Measurements from ENCODE around the gene ZSCAN2. TPM values are rescaled to one million over a fixed set of nuclear protein-coding genes. Genes with fewer than 3 reads are reported as not detected.

The ZSCAN2 gene
- total and polyA plus RNA-seq, 2 of the 8 experiments (the other 6 are each of a cell fraction or from before 2014, with no cell fraction given): 23.6 to 52.4 TPM

- TF ChIP-seq, protein P1, sequence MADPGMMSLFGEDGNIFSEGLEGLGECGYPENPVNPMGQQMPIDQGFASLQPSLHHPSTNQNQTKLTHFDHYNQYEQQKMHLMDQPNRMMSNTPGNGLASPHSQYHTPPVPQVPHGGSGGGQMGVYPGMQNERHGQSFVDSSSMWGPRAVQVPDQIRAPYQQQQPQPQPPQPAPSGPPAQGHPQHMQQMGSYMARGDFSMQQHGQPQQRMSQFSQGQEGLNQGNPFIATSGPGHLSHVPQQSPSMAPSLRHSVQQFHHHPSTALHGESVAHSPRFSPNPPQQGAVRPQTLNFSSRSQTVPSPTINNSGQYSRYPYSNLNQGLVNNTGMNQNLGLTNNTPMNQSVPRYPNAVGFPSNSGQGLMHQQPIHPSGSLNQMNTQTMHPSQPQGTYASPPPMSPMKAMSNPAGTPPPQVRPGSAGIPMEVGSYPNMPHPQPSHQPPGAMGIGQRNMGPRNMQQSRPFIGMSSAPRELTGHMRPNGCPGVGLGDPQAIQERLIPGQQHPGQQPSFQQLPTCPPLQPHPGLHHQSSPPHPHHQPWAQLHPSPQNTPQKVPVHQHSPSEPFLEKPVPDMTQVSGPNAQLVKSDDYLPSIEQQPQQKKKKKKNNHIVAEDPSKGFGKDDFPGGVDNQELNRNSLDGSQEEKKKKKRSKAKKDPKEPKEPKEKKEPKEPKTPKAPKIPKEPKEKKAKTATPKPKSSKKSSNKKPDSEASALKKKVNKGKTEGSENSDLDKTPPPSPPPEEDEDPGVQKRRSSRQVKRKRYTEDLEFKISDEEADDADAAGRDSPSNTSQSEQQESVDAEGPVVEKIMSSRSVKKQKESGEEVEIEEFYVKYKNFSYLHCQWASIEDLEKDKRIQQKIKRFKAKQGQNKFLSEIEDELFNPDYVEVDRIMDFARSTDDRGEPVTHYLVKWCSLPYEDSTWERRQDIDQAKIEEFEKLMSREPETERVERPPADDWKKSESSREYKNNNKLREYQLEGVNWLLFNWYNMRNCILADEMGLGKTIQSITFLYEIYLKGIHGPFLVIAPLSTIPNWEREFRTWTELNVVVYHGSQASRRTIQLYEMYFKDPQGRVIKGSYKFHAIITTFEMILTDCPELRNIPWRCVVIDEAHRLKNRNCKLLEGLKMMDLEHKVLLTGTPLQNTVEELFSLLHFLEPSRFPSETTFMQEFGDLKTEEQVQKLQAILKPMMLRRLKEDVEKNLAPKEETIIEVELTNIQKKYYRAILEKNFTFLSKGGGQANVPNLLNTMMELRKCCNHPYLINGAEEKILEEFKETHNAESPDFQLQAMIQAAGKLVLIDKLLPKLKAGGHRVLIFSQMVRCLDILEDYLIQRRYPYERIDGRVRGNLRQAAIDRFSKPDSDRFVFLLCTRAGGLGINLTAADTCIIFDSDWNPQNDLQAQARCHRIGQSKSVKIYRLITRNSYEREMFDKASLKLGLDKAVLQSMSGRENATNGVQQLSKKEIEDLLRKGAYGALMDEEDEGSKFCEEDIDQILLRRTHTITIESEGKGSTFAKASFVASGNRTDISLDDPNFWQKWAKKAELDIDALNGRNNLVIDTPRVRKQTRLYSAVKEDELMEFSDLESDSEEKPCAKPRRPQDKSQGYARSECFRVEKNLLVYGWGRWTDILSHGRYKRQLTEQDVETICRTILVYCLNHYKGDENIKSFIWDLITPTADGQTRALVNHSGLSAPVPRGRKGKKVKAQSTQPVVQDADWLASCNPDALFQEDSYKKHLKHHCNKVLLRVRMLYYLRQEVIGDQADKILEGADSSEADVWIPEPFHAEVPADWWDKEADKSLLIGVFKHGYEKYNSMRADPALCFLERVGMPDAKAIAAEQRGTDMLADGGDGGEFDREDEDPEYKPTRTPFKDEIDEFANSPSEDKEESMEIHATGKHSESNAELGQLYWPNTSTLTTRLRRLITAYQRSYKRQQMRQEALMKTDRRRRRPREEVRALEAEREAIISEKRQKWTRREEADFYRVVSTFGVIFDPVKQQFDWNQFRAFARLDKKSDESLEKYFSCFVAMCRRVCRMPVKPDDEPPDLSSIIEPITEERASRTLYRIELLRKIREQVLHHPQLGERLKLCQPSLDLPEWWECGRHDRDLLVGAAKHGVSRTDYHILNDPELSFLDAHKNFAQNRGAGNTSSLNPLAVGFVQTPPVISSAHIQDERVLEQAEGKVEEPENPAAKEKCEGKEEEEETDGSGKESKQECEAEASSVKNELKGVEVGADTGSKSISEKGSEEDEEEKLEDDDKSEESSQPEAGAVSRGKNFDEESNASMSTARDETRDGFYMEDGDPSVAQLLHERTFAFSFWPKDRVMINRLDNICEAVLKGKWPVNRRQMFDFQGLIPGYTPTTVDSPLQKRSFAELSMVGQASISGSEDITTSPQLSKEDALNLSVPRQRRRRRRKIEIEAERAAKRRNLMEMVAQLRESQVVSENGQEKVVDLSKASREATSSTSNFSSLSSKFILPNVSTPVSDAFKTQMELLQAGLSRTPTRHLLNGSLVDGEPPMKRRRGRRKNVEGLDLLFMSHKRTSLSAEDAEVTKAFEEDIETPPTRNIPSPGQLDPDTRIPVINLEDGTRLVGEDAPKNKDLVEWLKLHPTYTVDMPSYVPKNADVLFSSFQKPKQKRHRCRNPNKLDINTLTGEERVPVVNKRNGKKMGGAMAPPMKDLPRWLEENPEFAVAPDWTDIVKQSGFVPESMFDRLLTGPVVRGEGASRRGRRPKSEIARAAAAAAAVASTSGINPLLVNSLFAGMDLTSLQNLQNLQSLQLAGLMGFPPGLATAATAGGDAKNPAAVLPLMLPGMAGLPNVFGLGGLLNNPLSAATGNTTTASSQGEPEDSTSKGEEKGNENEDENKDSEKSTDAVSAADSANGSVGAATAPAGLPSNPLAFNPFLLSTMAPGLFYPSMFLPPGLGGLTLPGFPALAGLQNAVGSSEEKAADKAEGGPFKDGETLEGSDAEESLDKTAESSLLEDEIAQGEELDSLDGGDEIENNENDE (IDR thresholded peaks at IDR 0.05; ENCODE audit: insufficient replicate concordance, low read length): no peak
- no peak for TF ChIP-seq BCL11A (IDR thresholded peaks at IDR 0.05; ENCODE audit: low read depth in 2 of 2, low read length in 2 of 2)
Measured at GRCh38 chr15:84606653-84607120, 5.9 kb downstream of the ZSCAN2 start (continued).

All from H1 (cell line).